GM12874 (cell line): ENCODE data around the gene CES5A.

Source experiments
- TF ChIP-seq, protein P1 (sequence below): IDR thresholded peaks from 2 replicates; pipeline ENCODE4 v1.5.1; 2011; ENCODE audit warnings: low read depth, mild to moderate bottlenecking, control low read depth, low read length, moderate library complexity; ENCODE audit not compliant: insufficient read depth

CES5A gene, protein sequence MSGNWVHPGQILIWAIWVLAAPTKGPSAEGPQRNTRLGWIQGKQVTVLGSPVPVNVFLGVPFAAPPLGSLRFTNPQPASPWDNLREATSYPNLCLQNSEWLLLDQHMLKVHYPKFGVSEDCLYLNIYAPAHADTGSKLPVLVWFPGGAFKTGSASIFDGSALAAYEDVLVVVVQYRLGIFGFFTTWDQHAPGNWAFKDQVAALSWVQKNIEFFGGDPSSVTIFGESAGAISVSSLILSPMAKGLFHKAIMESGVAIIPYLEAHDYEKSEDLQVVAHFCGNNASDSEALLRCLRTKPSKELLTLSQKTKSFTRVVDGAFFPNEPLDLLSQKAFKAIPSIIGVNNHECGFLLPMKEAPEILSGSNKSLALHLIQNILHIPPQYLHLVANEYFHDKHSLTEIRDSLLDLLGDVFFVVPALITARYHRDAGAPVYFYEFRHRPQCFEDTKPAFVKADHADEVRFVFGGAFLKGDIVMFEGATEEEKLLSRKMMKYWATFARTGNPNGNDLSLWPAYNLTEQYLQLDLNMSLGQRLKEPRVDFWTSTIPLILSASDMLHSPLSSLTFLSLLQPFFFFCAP

DNA sequence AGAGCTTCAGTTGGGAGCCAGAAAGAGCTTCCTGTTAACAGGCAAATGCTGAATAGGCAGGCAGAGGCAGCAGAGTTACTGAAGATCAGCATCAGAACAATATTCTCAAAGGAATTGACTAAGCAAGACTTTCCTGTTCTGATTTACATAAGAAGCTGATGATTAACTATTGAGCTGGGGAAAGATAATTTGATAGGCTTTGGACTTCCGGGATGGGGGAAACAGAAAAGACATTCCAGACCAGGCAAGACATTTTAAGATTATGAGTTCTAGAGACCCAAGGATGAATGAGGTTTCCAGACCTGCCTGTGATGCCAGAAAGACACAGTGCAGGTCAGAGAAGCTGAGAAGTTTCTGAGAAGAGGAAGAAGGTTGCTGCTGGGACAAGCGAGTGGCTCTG, at the start of gene CES5A:
TSS of gene CES5A (minus strand) at position 101 of the 400 bp plus-strand sequence. CDS start 152 bp downstream, outside the sequence.
- TF ChIP-seq, protein P1, sequence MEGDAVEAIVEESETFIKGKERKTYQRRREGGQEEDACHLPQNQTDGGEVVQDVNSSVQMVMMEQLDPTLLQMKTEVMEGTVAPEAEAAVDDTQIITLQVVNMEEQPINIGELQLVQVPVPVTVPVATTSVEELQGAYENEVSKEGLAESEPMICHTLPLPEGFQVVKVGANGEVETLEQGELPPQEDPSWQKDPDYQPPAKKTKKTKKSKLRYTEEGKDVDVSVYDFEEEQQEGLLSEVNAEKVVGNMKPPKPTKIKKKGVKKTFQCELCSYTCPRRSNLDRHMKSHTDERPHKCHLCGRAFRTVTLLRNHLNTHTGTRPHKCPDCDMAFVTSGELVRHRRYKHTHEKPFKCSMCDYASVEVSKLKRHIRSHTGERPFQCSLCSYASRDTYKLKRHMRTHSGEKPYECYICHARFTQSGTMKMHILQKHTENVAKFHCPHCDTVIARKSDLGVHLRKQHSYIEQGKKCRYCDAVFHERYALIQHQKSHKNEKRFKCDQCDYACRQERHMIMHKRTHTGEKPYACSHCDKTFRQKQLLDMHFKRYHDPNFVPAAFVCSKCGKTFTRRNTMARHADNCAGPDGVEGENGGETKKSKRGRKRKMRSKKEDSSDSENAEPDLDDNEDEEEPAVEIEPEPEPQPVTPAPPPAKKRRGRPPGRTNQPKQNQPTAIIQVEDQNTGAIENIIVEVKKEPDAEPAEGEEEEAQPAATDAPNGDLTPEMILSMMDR: no peak

- TF ChIP-seq, protein P1: no peak
Observed at GRCh38 chr16:55922662-55923061, 47.5 kb upstream of the CES5A start.

GRCh38 chr16:55917373-55918160, 42.4 kb upstream of the CES5A start:
- TF ChIP-seq, protein P1: no peak

DNA sequence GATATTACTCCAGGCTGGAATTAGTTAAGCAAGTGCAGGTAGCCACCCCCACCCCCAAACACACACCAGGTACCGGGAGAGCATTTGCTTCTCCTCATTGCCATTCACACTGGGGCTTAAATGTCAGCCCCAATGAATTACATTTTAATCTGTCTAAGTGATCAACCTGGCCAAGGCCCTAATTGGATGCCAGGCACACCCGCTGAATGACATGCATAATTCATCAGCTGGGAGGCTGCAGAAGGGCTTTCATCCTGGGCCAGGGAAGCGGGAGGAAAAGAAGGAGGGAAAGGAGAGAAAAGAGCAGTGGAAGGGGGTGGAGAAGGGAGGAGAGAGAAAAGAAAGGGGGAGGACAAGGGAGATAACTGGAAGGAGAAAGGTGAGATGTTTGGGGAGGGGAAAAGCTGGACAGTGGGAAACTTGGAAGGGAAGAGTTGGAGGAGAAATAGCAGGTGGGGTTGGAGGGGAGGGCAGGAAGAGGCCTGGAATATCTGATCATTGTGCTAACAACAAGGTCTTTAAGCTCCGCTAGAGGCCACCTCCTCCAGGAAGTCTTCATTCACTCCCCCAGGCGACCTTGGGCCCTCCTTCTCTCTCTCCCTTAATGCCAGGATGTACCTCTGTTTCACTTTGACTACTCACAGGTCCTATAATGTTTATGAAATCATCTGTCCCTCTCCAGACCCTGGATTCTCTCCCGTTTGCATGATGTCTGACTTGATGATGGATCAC, 40.1 kb upstream of the CES5A start:
- TF ChIP-seq, protein P1: no peak

- TF ChIP-seq, protein P1: no peak
Observed at GRCh38 chr16:55914383-55914782, 39.2 kb upstream of the CES5A start.

- TF ChIP-seq, protein P1: no peak
Observed at GRCh38 chr16:55913716-55914115, 38.5 kb upstream of the CES5A start.
